Stimulated activated naive CD4-positive, alpha-beta T cell (primary cell): Measurements from ENCODE around the gene OR7D2.
A peak's percentile ranks its signal among the peaks of the same experiment; 100 is the strongest.

Source experiments
- DNase-seq, 6 experiments: peaks; one replicate each; lab custom pipeline; 2025; lab: John Stamatoyannopoulos, UW

OR7D2 gene

DNA sequence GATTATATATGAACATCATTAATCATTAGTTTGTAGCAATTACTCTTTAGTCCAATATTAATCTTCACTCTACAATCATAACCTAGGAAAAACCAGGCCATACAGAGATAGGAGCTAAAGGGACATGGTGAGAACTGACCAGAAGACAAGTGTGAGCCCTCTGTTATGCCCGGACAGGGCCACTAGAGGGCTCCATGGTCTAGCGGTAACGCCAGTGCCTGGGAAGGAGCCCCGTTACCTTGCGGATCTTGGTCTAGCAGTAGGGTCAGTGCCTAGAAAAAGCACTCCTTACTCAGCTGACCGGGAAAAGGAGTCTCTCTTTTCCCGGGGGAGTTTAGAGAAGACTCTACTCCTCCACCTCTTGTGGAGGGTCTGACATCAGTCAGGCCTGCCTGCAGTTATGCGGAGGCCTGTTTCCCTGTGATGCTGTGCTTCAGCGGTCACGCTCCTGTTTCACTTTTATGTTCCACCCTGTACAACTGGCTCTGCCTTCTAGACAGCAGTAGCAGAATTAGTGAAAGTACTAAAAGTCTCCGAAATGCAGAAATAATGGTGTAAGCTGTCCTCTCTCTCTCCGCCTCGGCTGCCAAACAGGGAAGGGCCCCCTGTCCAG is 26.8 kb downstream of the OR7D2 start:
- peak; percentile 12 to 66 (median 48) for DNase-seq

DNA sequence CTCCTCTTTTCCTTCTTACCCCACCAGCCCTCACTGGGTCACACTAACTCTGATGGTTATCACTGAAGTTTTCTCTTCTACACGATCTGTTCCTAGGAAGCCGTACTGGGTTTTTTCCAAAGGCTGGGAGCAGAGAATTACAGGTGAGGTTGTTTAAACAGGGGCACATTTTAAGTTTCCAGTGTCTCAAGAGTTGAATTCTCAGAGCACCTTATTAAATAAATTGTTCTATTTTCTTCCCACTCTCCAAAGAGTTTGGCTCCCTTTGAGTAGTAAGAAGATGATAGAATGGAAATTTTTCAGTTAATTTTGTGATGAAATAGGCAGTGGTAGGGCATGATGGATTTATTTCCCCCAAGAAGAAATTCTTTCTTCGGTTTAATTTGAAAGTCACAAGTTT is 40.7 kb downstream of the OR7D2 start, which contains the start of gene OR7D4:
Gene OR7D4 (minus strand): TSS at position 101 of the 400 bp plus-strand sequence. CDS start 4,752 bp downstream, outside the sequence.
- no peak for DNase-seq
